ENCODE measurements around the gene COL4A2. TPM values are rescaled to one million over a fixed set of nuclear protein-coding genes. Genes with fewer than 3 reads are reported as not detected.

The COL4A2 gene
- total RNA-seq, 1 donor from 2014 or later = 273 TPM

GRCh38 chr13:110477706-110478245 is 170.7 kb downstream of the COL4A2 start:
- H3K9me3 ChIP-seq = no peaks in the 10 kb centered on the region
- no peak overlapping the region for H3K4me3 ChIP-seq
- no peak for TF ChIP-seq CTCF (IDR thresholded peaks at IDR 0.05)
- ATAC-seq (no peak), DNase-seq (no peak)
- intact Hi-C loops (cut with DNase I) = no loop called here
- no peaks in the 10 kb centered on the region for H3K4me1 ChIP-seq
- H3K36me3 ChIP-seq = peaks cover 37% of the 10 kb centered on the region
- no peak overlapping the region for H3K27ac ChIP-seq
- H3K27me3 ChIP-seq = no peaks in the 10 kb centered on the region

- H3K4me1 ChIP-seq = no peaks in the 10 kb centered on the region
- no peak overlapping the region for H3K27ac ChIP-seq
- H3K4me3 ChIP-seq = no peak overlapping the region
- intact Hi-C loops (cut with DNase I) = no loop called here
- no peak for TF ChIP-seq CTCF (IDR thresholded peaks at IDR 0.05)
- no peaks in the 10 kb centered on the region for H3K27me3 ChIP-seq
- no peaks in the 10 kb centered on the region for H3K9me3 ChIP-seq
- peaks cover 34% of the 10 kb centered on the region for H3K36me3 ChIP-seq
- no peak for DNase-seq
- peak; percentile 6 for ATAC-seq
Observed at GRCh38 chr13:110478405-110479214, 171.5 kb downstream of the COL4A2 start.

- ATAC-seq = no peak
Observed at GRCh38 chr13:110479215-110479545, 172.1 kb downstream of the COL4A2 start.

GRCh38 chr13:110479648-110480047 is 172.6 kb downstream of the COL4A2 start:
- Histone ChIP-seq H3K27ac (no peak overlapping the region), H3K9me3 (no peaks in the 10 kb centered on the region), H3K4me1 (no peaks in the 10 kb centered on the region), H3K36me3 (peaks cover 38% of the 10 kb centered on the region), H3K4me3 (no peak overlapping the region), H3K27me3 (no peaks in the 10 kb centered on the region)
- ATAC-seq (no peak), DNase-seq (no peak)
- intact Hi-C loops (cut with DNase I) = no loop called here
- no peak for TF ChIP-seq CTCF (IDR thresholded peaks at IDR 0.05)

More at GRCh38 chr13:110479215-110479545, 172.1 kb downstream of the COL4A2 start:
- no peak overlapping the region for H3K27ac ChIP-seq
- no peaks in the 10 kb centered on the region for H3K27me3 ChIP-seq
- intact Hi-C loops (cut with DNase I) = no loop called here
- no peak for TF ChIP-seq CTCF (IDR thresholded peaks at IDR 0.05)
- peaks cover 33% of the 10 kb centered on the region for H3K36me3 ChIP-seq
- no peak overlapping the region for H3K4me3 ChIP-seq
- no peaks in the 10 kb centered on the region for H3K9me3 ChIP-seq
- no peaks in the 10 kb centered on the region for H3K4me1 ChIP-seq
- DNase-seq = no peak

GRCh38 chr13:110480161-110480560 is 173.1 kb downstream of the COL4A2 start:
- Histone ChIP-seq H3K36me3 (peaks cover 43% of the 10 kb centered on the region), H3K4me1 (no peaks in the 10 kb centered on the region), H3K4me3 (no peak overlapping the region), H3K27me3 (no peaks in the 10 kb centered on the region), H3K27ac (peak overlapping the region; percentile 30), H3K9me3 (no peaks in the 10 kb centered on the region)
- intact Hi-C loops (cut with DNase I) = no loop called here
- DNase-seq (no peak), ATAC-seq (no peak)
- TF ChIP-seq CTCF (IDR thresholded peaks at IDR 0.05) = no peak
